K562 (cell line): ENCODE measurements around the gene SERPINB12. TPM values are rescaled to one million over a fixed set of nuclear protein-coding genes. Genes with fewer than 3 reads are reported as not detected.

Experiments used
- ATAC-seq: fragments of 200-7000 bp; cut with Tn5 transposase; 3 replicates; pipeline ENCODE4 v1.9.1; 2020; ENCODE audit warnings: moderate library complexity
- BruUV-seq: library from RNA; stranded (reverse); fragments of 400-500 nt; replicated peaks from 2 replicates; lab custom pipeline; 2021; lab: Mats Ljungman, UMichigan
- CTCF ChIA-PET: fragments of 300-600 bp; formaldehyde crosslinking; extraction: SDS; loops from one replicate; lab custom pipeline; 2021; ENCODE audit warnings: low intra/inter-chr PET ratio; lab: Yijun Ruan, JAX
- POLR2A ChIA-PET: fragments of 300-600, 350-650 bp; sonication (Branson Sonifier 250); formaldehyde crosslinking; extraction: SDS; loops from one replicate; lab custom pipeline; 2021; ENCODE audit warnings: antibody characterized with exemption, inconsistent platforms; lab: Yijun Ruan, JAX
- DNase-seq, 4 experiments: peaks; one replicate each; pipeline versions ENCODE4 v3.0.0 to v3.0.0-alpha.2; 2011 to 2018; ENCODE audit warnings: low spot score in 3 of 4, mixed read lengths in 3 of 4; ENCODE audit errors: extremely low read depth in 1 of 4
- FAIRE-seq: peaks from 2 replicates; lab custom pipeline; 2011; peaks lifted over from hg19 to GRCh38; lab: Jason Lieb, UNC
- H2AFZ ChIP-seq: 2 replicates; pipeline ENCODE4 v1.6.0; 2011; ENCODE audit warnings: low read depth, low read length, control low read depth, inconsistent platforms
- H3K27ac ChIP-seq: fragments of 200-600 bp; 3 replicates; pipeline ENCODE4 v1.8.0; 2011; ENCODE audit warnings: low read depth, mild to moderate bottlenecking, control low read depth, inconsistent platforms, low read length, moderate library complexity, mixed read lengths; ENCODE audit errors: extremely low read depth
- H3K27me3 ChIP-seq, 2 experiments: fragments of 300-600 bp in 1 of 2; 2 replicates in 1 of 2; 3 replicates in 1 of 2; pipeline versions ENCODE4 v1.6.0 to v1.8.0; 2011; ENCODE audit warnings: inconsistent platforms in 2 of 2, low read length in 2 of 2, mild to moderate bottlenecking in 1 of 2, mixed read lengths in 1 of 2, moderate library complexity in 1 of 2; ENCODE audit not compliant: control insufficient read depth in 2 of 2, insufficient read depth in 2 of 2
- H3K36me3 ChIP-seq: fragments of 300-600 bp; 3 replicates; pipeline ENCODE4 v1.8.0; 2011; ENCODE audit warnings: mild to moderate bottlenecking, low read length, inconsistent platforms; ENCODE audit not compliant: control insufficient read depth, insufficient read depth
- H3K4me1 ChIP-seq, 2 experiments: fragments of 200-600 bp in 1 of 2; replicated peaks in 1 of 2; 2 replicates in 1 of 2; 3 replicates in 1 of 2; pipeline versions ENCODE4 v1.5.1 to v1.8.0; 2011; ENCODE audit warnings: inconsistent platforms in 2 of 2, low read length in 2 of 2, mild to moderate bottlenecking in 1 of 2, mixed read lengths in 1 of 2, moderate library complexity in 1 of 2; ENCODE audit not compliant: control insufficient read depth in 2 of 2, insufficient read depth in 2 of 2
- H3K4me2 ChIP-seq: 2 replicates; pipeline ENCODE4 v1.6.1; 2011; ENCODE audit warnings: low read length, control low read depth, inconsistent platforms, mixed read lengths; ENCODE audit not compliant: insufficient read depth
- H3K4me3 ChIP-seq: fragments of 200-600 bp; sonication (generic), shearing (Covaris generic); 2 replicates; pipeline ENCODE4 v1.5.1; 2016; ENCODE audit warnings: control low read depth, inconsistent platforms
- H3K79me2 ChIP-seq: fragments of 200-600 bp; 3 replicates; pipeline ENCODE4 v1.8.0; 2011; ENCODE audit warnings: low read length, inconsistent platforms; ENCODE audit not compliant: control insufficient read depth, insufficient read depth
- H3K9ac ChIP-seq, 2 experiments: 2 replicates each; pipeline versions ENCODE4 v1.6.0 to v1.6.1; 2011; ENCODE audit warnings: low read depth in 2 of 2, low read length in 2 of 2, control low read depth in 1 of 2, inconsistent platforms in 1 of 2, mild to moderate bottlenecking in 1 of 2, mixed read lengths in 1 of 2; ENCODE audit not compliant: insufficient read depth in 1 of 2
- H3K9me1 ChIP-seq: one replicate; pipeline ENCODE4 v1.6.0; 2011; ENCODE audit warnings: inconsistent platforms, mild to moderate bottlenecking, low read length, moderate library complexity; ENCODE audit not compliant: control insufficient read depth, insufficient read depth
- H3K9me3 ChIP-seq: replicated peaks from 2 replicates; pipeline ENCODE4 v1.5.1; 2011; ENCODE audit warnings: low read depth, low read length, inconsistent platforms; ENCODE audit not compliant: control insufficient read depth, insufficient read depth
- H4K20me1 ChIP-seq: replicated peaks from 2 replicates; pipeline ENCODE4 v1.6.1; 2011; ENCODE audit warnings: low read length, inconsistent platforms, mixed read lengths; ENCODE audit not compliant: control insufficient read depth, insufficient read depth
- JUN ChIP-seq, 2 experiments: sonication (generic) in 1 of 2; formaldehyde crosslinking in 1 of 2; IDR thresholded peaks; 2 replicates each; pipeline versions ENCODE4 v1.6.1 to v1.8.0; 2012 to 2022; ENCODE audit warnings: borderline replicate concordance in 2 of 2, mild to moderate bottlenecking in 2 of 2, improper control_type of control experiment in 1 of 2, low read depth in 1 of 2, low read length in 1 of 2, missing genetic modification reagents in 1 of 2
- MAFF ChIP-seq: IDR thresholded peaks from 2 replicates; pipeline ENCODE4 v1.6.1; 2012; ENCODE audit warnings: low read length, improper control_type of control experiment
- PCBP1 ChIP-seq: fragments of 200-400 bp; formaldehyde crosslinking; IDR thresholded peaks from 2 replicates; pipeline ENCODE4 v1.6.1; 2018; ENCODE audit warnings: mild to moderate bottlenecking, low read depth, low read length; ENCODE audit not compliant: poor library complexity, severe bottlenecking
- POU5F1 ChIP-seq: fragments of 150-350 bp; IDR thresholded peaks from 2 replicates; pipeline ENCODE4 v1.6.1; 2014; ENCODE audit warnings: borderline replicate concordance, low read length, low read depth, mild to moderate bottlenecking; ENCODE audit not compliant: partially characterized antibody
- SFPQ ChIP-seq: fragments of 200-400 bp; formaldehyde crosslinking; IDR thresholded peaks from 2 replicates; pipeline ENCODE4 v1.6.1; 2017; ENCODE audit warnings: mild to moderate bottlenecking, low read depth, low read length, moderate library complexity
- TEAD1 ChIP-seq, 2 experiments: fragments of 450-650 bp in 1 of 2; sonication (generic) in 1 of 2; formaldehyde crosslinking; IDR thresholded peaks; 2 replicates each; pipeline versions ENCODE4 v1.4.0 to v1.8.0; 2020 to 2022; ENCODE audit warnings: mild to moderate bottlenecking in 2 of 2, missing genetic modification reagents in 1 of 2
- U2AF2 ChIP-seq: fragments of 200-400 bp; formaldehyde crosslinking; optimal IDR thresholded peaks from 2 replicates; pipeline ENCODE3; 2017; ENCODE audit warnings: low read depth, mild to moderate bottlenecking, low read length
- USF2 ChIP-seq: sonication (generic); formaldehyde crosslinking; IDR thresholded peaks from 2 replicates; pipeline ENCODE4 v1.5.0; 2020; ENCODE audit warnings: missing genetic modification reagents
- ZC3H4 ChIP-seq: sonication (generic); formaldehyde crosslinking; IDR thresholded peaks from 2 replicates; pipeline ENCODE4 v1.9.0; 2021; ENCODE audit warnings: missing genetic modification reagents, borderline replicate concordance
- ZFP36 ChIP-seq: fragments of 150-350 bp; IDR thresholded peaks from 2 replicates; pipeline ENCODE4 v1.6.1; 2018; ENCODE audit warnings: low read length, low read depth; ENCODE audit not compliant: partially characterized antibody
- ZHX1 ChIP-seq: fragments of 150-350 bp; conservative IDR thresholded peaks from 2 replicates; pipeline ENCODE4 v1.6.1; 2014; ENCODE audit warnings: low read length
- ZNF263 ChIP-seq: sonication (generic); formaldehyde crosslinking; IDR thresholded peaks from 2 replicates; pipeline ENCODE4 v1.8.0; 2022; ENCODE audit warnings: mild to moderate bottlenecking, missing genetic modification reagents, borderline replicate concordance
- ZNF639 ChIP-seq, 2 experiments: fragments of 200-800 bp in 1 of 2; sonication (Bioruptor generic) in 1 of 2; sonication (generic) in 1 of 2; formaldehyde crosslinking in 1 of 2; IDR thresholded peaks in 1 of 2; conservative IDR thresholded peaks in 1 of 2; 2 replicates each; pipeline versions ENCODE4 v1.5.0 to v1.6.1; 2016 to 2020; ENCODE audit warnings: missing compliant biosample characterization in 1 of 2, missing genetic modification characterization in 1 of 2, missing genetic modification reagents in 1 of 2
- WGBS: fragments of 100-300 bp; shearing (Covaris generic); methylation state at CpG from one replicate; pipeline ENCODE4 v1.1.6; 2016; ENCODE audit warnings: low coverage, mixed read lengths; ENCODE audit not compliant: insufficient coverage; ENCODE audit errors: missing lambda C conversion rate; 5-methylcytosine and 5-hydroxymethylcytosine counted together
- in situ Hi-C: fragments of 300-500 bp; cut with MboI; formaldehyde crosslinking; loops from 4 replicates; pipeline ENCODE4 v1.15.0; 2018; ENCODE audit warnings: inconsistent platforms, mixed read lengths
- intact Hi-C: fragments of 100-400 bp; cut with micrococcal nuclease; formaldehyde crosslinking; loops from 2 replicates; pipeline ENCODE4 v1.14.2; 2022
- polyA plus RNA-seq, 8 experiments: library from polyadenylated mRNA; depleted of rRNA in 4 of 8; stranded (reverse) in 5 of 8; unstranded in 3 of 8; fragments of >200 nt; fragmentation: Nextera tagmentation in 2 of 8; fragmentation: Illumina TruSeq in 1 of 8; extraction: Ambion mirVana in 2 of 8; extraction: Trizol in 1 of 8; gene quantifications; 2 replicates each; pipeline versions ENCODE4 v1.2.1 to v1.2.3, GENCODE V29; 2011 to 2014; ENCODE audit warnings: inconsistent platforms in 1 of 8, missing spikeins in 1 of 8
- total RNA-seq, 7 experiments: library from RNA; depleted of rRNA in 6 of 7; stranded (reverse); fragments of >200 nt in 6 of 7; fragmentation: Illumina TruSeq in 2 of 7; extraction: Trizol in 2 of 7; gene quantifications; 2 replicates each; pipeline versions ENCODE4 v1.2.1 to v1.2.3, GENCODE V29; 2011 to 2021; ENCODE audit warnings: low replicate concordance in 1 of 7

The SERPINB12 gene
- total and polyA plus RNA-seq, 9 of the 15 experiments (the other 6 are each of a cell fraction or from before 2014, with no cell fraction given): not detected

GRCh38 chr18:63586431-63586830, 44.3 kb downstream of the SERPINB12 start (continued):
- TF ChIP-seq POU5F1 (no peak), ZNF263 (CRISPR knock-in tag) (no peak), U2AF2 (no peak), PCBP1 (no peak), MAFF (no peak), USF2 (CRISPR knock-in tag) (no peak), JUN (IDR thresholded peaks at IDR 0.05; ENCODE audit: borderline replicate concordance, low read depth, low read length) (no peak), JUN (CRISPR knock-in tag; IDR thresholded peaks at IDR 0.05; ENCODE audit: borderline replicate concordance) (no peak)
- TF ChIP-seq, all 486 proteins: peak for 0

GRCh38 chr18:63586966-63587365, 44.8 kb downstream of the SERPINB12 start, which contains the start of gene SERPINB13:
Gene SERPINB13 (plus strand): TSS chr18:63587343. CDS start chr18:63588668, 1,325 bp downstream.
- ChIA-PET CTCF (no interaction called here), POLR2A (no interaction called here)
- no peaks in the 10 kb centered on the region for H3K36me3 ChIP-seq
- FAIRE-seq (no peak), DNase-seq (no peak), ATAC-seq (no peak)
- no peak within 1 kb of the TSS for H3K4me2 ChIP-seq
- H3K4me3 ChIP-seq: no peak within 1 kb of the TSS
- intact Hi-C loops: no loop called here
- H3K27me3 ChIP-seq: no peaks in the 10 kb centered on the region
- no peaks in the 10 kb centered on the region for H4K20me1 ChIP-seq
- H3K4me1 ChIP-seq: no peaks in the 10 kb centered on the region
- H3K27ac ChIP-seq: no peak within 1 kb of the TSS
- no peaks in the 10 kb centered on the region for H3K9me3 ChIP-seq
- H3K9me1 ChIP-seq: no peaks in the 10 kb centered on the region
- in situ Hi-C loops: no loop called here
- H3K79me2 ChIP-seq: no peaks in the 10 kb centered on the region
- no peak within 1 kb of the TSS for H2AFZ ChIP-seq
- H3K9ac ChIP-seq: no peak within 1 kb of the TSS
- 0% methylated on average over 2 of the region's 4 CpGs for WGBS
- BruUV-seq: no TSS peak
- TF ChIP-seq ZNF639 (CRISPR knock-in tag; conservative IDR thresholded peaks at IDR 0.05 in 1 of 2, IDR thresholded peaks at IDR 0.05 in 1 of 2) (no peak), ZC3H4 (CRISPR knock-in tag) (no peak), ZHX1 (no peak), ZFP36 (no peak), SFPQ (no peak), TEAD1 (CRISPR knock-in tag; IDR thresholded peaks at IDR 0.05) (no peak)
